SH-SY5Y (cell line): Measurements from ENCODE around the gene DEFB113.

Experiments used
- GATA2 ChIP-seq: IDR thresholded peaks from 2 replicates; pipeline ENCODE4 v1.6.1; 2011; ENCODE audit warnings: mild to moderate bottlenecking, low read depth, low read length
- GATA3 ChIP-seq: IDR thresholded peaks from 2 replicates; pipeline ENCODE4 v1.6.1; 2011; ENCODE audit warnings: low read depth, mild to moderate bottlenecking, low read length, moderate library complexity

DNA sequence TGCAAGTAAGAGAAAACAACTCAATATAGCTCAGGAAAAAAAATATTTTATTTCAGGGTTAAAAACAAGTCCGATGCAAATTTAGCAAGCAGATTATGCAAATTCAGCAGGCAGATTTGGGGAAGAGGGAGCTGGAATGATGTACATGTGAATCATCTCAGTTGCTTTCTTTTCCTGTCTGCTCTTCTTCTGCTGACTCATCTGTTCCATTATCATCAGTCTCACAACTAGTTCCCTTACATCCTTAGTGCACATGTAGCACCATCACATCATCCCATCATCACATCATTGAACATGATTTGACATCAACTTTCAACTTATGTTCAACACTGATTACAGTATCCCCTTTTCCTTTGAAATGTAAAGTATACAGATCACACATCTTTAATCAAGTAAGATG is 11.5 kb upstream of the DEFB113 start:
- no peak for TF ChIP-seq GATA2
- TF ChIP-seq GATA3, result no peak
